OCI-LY1 (cell line): Measurements from ENCODE around the gene ST3GAL5.

Source experiments
- H2AFZ ChIP-seq: fragments of 200-600 bp; sonication (generic), shearing (Covaris generic); 2 replicates; pipeline ENCODE4 v1.6.0; 2014; ENCODE audit warnings: antibody characterized with exemption, mild to moderate bottlenecking, low read length
- H3F3A ChIP-seq: fragments of 200-600 bp; sonication (generic), shearing (Covaris generic); 2 replicates; pipeline ENCODE4 v1.6.0; 2014; ENCODE audit warnings: mild to moderate bottlenecking, antibody characterized with exemption, low read length, moderate library complexity; ENCODE audit not compliant: insufficient read depth
- H3K27ac ChIP-seq: fragments of 200-600 bp; sonication (generic); 2 replicates; pipeline ENCODE4 v1.5.1; 2014; ENCODE audit warnings: low read length, mixed run types, mild to moderate bottlenecking, low read depth; ENCODE audit not compliant: poor library complexity, severe bottlenecking
- H3K27me3 ChIP-seq: fragments of 200-600 bp; sonication (generic); 2 replicates; pipeline ENCODE4 v1.6.0; 2014; ENCODE audit warnings: antibody characterized with exemption, mild to moderate bottlenecking, low read length, moderate library complexity; ENCODE audit not compliant: insufficient read depth
- H3K36me3 ChIP-seq: fragments of 200-600 bp; sonication (generic); 2 replicates; pipeline ENCODE4 v1.6.1; 2014; ENCODE audit warnings: mild to moderate bottlenecking, antibody characterized with exemption, low read length, moderate library complexity, mixed read lengths; ENCODE audit not compliant: insufficient read depth
- H3K4me1 ChIP-seq: fragments of 200-600 bp; sonication (generic); 2 replicates; pipeline ENCODE4 v1.5.1; 2014; ENCODE audit warnings: mild to moderate bottlenecking, low read length, moderate library complexity; ENCODE audit not compliant: insufficient read depth, severe bottlenecking
- H3K4me2 ChIP-seq: fragments of 200-600 bp; sonication (generic), shearing (Covaris generic); 2 replicates; pipeline ENCODE4 v1.6.1; 2014; ENCODE audit warnings: low read length
- H3K4me3 ChIP-seq: fragments of 200-600 bp; sonication (generic); 2 replicates; pipeline ENCODE4 v1.5.1; 2014; ENCODE audit warnings: low read length, low read depth, mild to moderate bottlenecking, mixed read lengths; ENCODE audit not compliant: poor library complexity, severe bottlenecking
- H3K79me2 ChIP-seq: fragments of 200-600 bp; shearing (Covaris generic); 2 replicates; pipeline ENCODE4 v1.6.1; 2016; ENCODE audit warnings: mixed run types, low read length, mixed read lengths; ENCODE audit not compliant: insufficient read depth
- H3K9ac ChIP-seq: fragments of 200-600 bp; sonication (generic), shearing (Covaris generic); 2 replicates; pipeline ENCODE4 v1.6.1; 2014; ENCODE audit warnings: mild to moderate bottlenecking, low read length, mixed read lengths
- H3K9me2 ChIP-seq: fragments of 200-600 bp; sonication (generic), shearing (Covaris generic); 2 replicates; pipeline ENCODE4 v1.6.1; 2014; ENCODE audit warnings: low read depth, mild to moderate bottlenecking, low read length, mixed read lengths
- H3K9me3 ChIP-seq: fragments of 200-600 bp; shearing (Covaris generic); 2 replicates; pipeline ENCODE4 v1.6.1; 2014; ENCODE audit warnings: low read length, mixed read lengths
- H4K20me1 ChIP-seq: fragments of 200-600 bp; sonication (generic), shearing (Covaris generic); 2 replicates; pipeline ENCODE4 v1.6.0; 2016; ENCODE audit warnings: mild to moderate bottlenecking, low read length; ENCODE audit not compliant: insufficient read depth
- EZH2 ChIP-seq: fragments of 200-600 bp; sonication (generic), shearing (Covaris generic); IDR thresholded peaks from 2 replicates; pipeline ENCODE4 v1.8.0; 2017; ENCODE audit warnings: borderline replicate concordance, mixed run types, mild to moderate bottlenecking, antibody characterized with exemption, low read length, moderate library complexity, mixed read lengths
- TF ChIP-seq, protein P1 (sequence below): fragments of 200-600 bp; sonication (generic), shearing (Covaris generic); IDR thresholded peaks from 2 replicates; pipeline ENCODE4 v1.5.1; 2017; ENCODE audit warnings: mild to moderate bottlenecking, antibody characterized with exemption, low read length, moderate library complexity, mixed read lengths

The ST3GAL5 gene

GRCh38 chr2:85844486-85844885, 44.3 kb downstream of the ST3GAL5 start:
- Histone ChIP-seq H3K9ac (no peak overlapping the region), H2AFZ (no peak overlapping the region), H3K4me1 (no peaks in the 10 kb centered on the region), H3K36me3 (peaks cover 7% of the 10 kb centered on the region; the same call in 1 of the 2 replicates), H3K79me2 (no peaks in the 10 kb centered on the region), H3F3A (no peaks in the 10 kb centered on the region), H3K9me2 (no peaks in the 10 kb centered on the region), H3K27me3 (no peaks in the 10 kb centered on the region), H4K20me1 (no peaks in the 10 kb centered on the region), H3K4me2 (no peak overlapping the region), H3K27ac (no peak overlapping the region), H3K9me3 (no peaks in the 10 kb centered on the region), H3K4me3 (no peak overlapping the region)
- no peak for TF ChIP-seq EZH2
- TF ChIP-seq, protein P1, sequence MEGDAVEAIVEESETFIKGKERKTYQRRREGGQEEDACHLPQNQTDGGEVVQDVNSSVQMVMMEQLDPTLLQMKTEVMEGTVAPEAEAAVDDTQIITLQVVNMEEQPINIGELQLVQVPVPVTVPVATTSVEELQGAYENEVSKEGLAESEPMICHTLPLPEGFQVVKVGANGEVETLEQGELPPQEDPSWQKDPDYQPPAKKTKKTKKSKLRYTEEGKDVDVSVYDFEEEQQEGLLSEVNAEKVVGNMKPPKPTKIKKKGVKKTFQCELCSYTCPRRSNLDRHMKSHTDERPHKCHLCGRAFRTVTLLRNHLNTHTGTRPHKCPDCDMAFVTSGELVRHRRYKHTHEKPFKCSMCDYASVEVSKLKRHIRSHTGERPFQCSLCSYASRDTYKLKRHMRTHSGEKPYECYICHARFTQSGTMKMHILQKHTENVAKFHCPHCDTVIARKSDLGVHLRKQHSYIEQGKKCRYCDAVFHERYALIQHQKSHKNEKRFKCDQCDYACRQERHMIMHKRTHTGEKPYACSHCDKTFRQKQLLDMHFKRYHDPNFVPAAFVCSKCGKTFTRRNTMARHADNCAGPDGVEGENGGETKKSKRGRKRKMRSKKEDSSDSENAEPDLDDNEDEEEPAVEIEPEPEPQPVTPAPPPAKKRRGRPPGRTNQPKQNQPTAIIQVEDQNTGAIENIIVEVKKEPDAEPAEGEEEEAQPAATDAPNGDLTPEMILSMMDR: no peak

- H3K27ac ChIP-seq: no peak overlapping the region
- H3K9me2 ChIP-seq: no peaks in the 10 kb centered on the region
- TF ChIP-seq, protein P1: peak; percentile 79
- TF ChIP-seq EZH2: no peak
- H3K9me3 ChIP-seq: no peaks in the 10 kb centered on the region
- no peak overlapping the region for H3K9ac ChIP-seq
- no peaks in the 10 kb centered on the region for H3K27me3 ChIP-seq
- H3F3A ChIP-seq: no peaks in the 10 kb centered on the region
- no peak overlapping the region for H3K4me3 ChIP-seq
- peaks cover 7% of the 10 kb centered on the region; the same call in 1 of the 2 replicates for H3K36me3 ChIP-seq
- no peak overlapping the region for H3K4me2 ChIP-seq
- no peaks in the 10 kb centered on the region for H4K20me1 ChIP-seq
- H3K79me2 ChIP-seq: no peaks in the 10 kb centered on the region
- H3K4me1 ChIP-seq: no peaks in the 10 kb centered on the region
- no peak overlapping the region for H2AFZ ChIP-seq
Measured at GRCh38 chr2:85843543-85843942, 45.2 kb downstream of the ST3GAL5 start.

DNA sequence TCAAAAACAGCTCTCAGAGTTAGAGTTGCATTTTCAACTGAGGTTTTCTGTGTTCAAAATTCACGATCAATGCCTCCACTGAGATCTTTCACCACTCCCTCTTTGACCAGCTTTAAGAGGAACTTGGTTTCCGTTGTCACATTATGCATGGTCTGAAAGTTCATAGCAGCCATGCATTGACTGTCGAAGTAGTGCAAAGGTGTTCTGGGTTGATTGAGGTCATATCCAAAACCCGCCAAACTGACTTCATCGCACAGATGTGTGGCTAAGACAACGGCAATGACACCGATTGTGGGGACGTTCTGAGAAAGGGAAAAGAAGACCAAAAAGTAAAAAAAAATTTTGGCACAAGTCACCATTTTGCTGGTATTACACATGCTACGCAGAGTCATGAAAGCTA, 48.7 kb downstream of the ST3GAL5 start:
- Histone ChIP-seq H3K9ac (no peak overlapping the region), H3K9me2 (no peaks in the 10 kb centered on the region), H3K9me3 (peaks cover 3% of the 10 kb centered on the region; the same call in 1 of the 2 replicates), H3K79me2 (no peaks in the 10 kb centered on the region), H3K27ac (no peak overlapping the region), H3K4me3 (no peak overlapping the region), H2AFZ (no peak overlapping the region), H3K4me1 (no peaks in the 10 kb centered on the region), H3F3A (no peaks in the 10 kb centered on the region), H4K20me1 (no peaks in the 10 kb centered on the region), H3K36me3 (peaks cover 7% of the 10 kb centered on the region; the same call in 1 of the 2 replicates), H3K27me3 (no peaks in the 10 kb centered on the region), H3K4me2 (no peak overlapping the region)
- TF ChIP-seq EZH2: no peak
- TF ChIP-seq, protein P1: no peak
